ENCODE data around the gene CD7.

Gene CD7

DNA sequence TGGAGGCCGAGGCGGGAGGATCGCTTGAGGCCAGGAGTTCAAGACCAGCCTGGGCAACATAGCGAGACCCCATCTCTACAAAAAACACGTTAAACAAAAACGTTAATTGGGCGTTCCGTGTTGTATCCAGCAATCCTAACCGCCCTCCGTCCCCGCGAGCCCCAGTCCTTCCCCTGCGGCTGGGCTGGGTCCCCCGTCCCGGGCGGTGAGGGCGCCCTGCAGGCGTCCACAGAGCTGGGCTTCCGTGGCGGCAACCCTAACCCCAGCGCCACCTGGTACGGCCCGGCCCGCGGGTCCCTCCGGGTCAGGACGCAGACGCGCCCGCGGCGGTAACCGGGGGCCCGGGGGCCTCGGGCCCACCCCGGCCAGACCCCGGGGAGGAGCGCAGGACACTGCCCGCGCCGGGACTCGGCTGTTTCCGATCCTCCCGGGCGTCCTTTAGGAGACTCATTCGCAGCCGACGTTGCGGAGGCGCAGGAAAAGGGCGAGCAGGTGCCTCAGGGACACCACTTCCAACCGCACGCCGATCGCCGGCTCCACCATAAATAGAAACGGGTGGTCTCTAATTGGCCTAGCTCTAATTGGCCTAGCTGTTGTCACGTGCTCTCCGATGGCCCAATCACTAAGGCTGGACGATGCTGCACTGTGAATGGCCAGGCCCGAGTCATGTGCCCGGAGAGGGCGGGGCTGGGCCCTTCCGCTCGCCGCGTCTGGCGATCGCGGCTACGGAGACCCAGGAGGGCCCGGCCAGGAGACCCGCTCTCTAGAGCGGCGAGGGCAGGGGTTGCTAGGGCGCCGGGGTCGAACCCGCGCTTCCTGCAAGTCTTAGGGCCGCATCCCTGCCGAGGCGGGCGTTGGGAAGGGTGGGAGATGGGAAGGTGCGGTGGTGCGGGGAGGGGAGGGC, 24.9 kb downstream of the CD7 start:
- Mint-ChIP-seq H3K9me3 (peaks cover 2% of the 10 kb centered on the region), H3K36me3 (ENCODE audit: low read depth) (no peaks in the 10 kb centered on the region), H3K27me3 (ENCODE audit: low read depth) (peaks cover 9% of the 10 kb centered on the region), H3K27ac (peak overlapping the region; percentile 77 to 95 (median 92)), H3K4me1 (peaks cover 39% of the 10 kb centered on the region), H3K4me3 (peak overlapping the region; percentile 88 to 94 (median 92))
- TF ChIP-seq, protein P1, sequence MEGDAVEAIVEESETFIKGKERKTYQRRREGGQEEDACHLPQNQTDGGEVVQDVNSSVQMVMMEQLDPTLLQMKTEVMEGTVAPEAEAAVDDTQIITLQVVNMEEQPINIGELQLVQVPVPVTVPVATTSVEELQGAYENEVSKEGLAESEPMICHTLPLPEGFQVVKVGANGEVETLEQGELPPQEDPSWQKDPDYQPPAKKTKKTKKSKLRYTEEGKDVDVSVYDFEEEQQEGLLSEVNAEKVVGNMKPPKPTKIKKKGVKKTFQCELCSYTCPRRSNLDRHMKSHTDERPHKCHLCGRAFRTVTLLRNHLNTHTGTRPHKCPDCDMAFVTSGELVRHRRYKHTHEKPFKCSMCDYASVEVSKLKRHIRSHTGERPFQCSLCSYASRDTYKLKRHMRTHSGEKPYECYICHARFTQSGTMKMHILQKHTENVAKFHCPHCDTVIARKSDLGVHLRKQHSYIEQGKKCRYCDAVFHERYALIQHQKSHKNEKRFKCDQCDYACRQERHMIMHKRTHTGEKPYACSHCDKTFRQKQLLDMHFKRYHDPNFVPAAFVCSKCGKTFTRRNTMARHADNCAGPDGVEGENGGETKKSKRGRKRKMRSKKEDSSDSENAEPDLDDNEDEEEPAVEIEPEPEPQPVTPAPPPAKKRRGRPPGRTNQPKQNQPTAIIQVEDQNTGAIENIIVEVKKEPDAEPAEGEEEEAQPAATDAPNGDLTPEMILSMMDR (IDR thresholded peaks at IDR 0.05; ENCODE audit: unreplicated experiment in 3 of 3), result no peak

DNA sequence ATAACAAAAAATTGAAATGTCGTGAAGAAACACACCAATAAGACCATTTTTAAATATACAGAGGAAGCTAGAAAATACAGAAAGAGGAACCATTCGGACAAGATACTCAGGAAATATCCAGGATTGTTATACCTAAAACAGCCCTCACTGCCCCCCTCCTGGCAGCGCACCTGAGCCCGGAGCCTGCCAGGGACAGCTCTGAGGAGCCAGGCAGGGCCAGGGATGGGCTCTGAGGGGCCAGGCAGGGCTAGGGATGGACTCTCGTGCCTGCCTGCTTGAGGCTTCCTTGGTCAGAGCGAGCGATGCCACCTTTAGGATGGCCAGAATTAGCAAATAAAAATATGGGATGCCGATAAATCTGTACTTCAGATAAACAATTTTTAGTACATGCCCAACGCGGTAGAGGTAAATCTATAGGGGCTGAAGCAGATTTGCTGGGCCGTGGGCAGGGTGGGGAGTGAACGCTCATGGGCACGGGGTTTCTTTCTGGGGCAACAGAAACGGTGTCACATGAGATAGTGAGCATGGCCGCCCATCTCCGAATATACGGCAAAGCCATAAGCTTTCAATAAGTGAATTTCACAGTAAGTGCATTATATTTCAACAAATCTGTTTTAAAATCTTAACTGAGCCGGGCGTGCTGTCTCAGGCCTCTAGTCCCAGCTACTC, 25.7 kb downstream of the CD7 start:
- Mint-ChIP-seq H3K36me3 (ENCODE audit: low read depth) (no peaks in the 10 kb centered on the region), H3K27ac (peak overlapping the region in 2 of 3 experiments; percentile 55 to 60), H3K4me1 (peaks cover 31% of the 10 kb centered on the region), H3K27me3 (ENCODE audit: low read depth) (peaks cover 10% of the 10 kb centered on the region), H3K9me3 (peaks cover 2% of the 10 kb centered on the region), H3K4me3 (peak overlapping the region; percentile 81 to 89 (median 84))
- TF ChIP-seq, protein P1 (IDR thresholded peaks at IDR 0.05; ENCODE audit: unreplicated experiment in 3 of 3), result no peak

DNA sequence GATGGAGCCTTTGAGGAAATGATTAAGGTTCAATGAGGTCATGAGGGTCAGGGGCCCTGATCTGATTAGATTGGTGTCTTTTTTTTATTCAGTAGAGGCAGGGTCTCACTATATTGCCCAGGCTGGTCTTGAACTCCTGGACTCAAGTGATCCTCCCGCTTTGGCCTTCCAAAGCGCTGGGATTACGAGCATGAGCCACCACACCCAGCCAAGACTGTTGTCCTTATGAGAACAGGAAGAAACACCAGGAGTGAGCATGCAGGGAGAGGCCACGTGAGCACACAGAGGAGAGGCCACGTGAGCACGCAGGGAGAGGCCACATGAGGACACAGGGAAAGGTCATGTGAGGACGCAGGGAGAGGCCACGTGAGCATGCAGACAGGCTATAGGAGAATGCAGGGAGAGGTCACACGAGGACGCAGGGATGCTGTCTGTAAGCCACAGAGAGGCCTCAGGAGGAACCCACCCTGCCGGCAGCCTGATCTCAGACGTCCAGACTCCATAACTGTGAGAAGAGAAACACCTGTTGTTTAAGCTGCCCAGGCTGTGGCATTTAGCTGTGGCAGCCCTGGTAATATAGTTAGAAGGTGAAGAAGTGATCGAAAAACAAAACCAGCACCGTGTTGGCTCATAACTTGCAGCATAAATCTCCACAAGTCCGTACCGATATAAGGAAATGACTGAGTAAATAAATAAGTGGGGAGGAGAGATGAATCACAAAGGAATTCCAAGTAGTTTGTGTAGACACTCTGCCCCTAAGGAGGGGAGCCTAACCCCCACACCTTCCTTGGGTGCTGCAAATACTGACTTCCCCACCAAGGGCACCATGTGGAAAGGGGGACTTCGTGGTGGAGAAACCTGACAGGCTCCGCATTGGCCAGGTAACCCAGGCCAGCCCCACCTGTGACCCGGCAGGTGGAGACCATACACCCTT, 29.3 kb downstream of the CD7 start:
- peaks cover 7% of the 10 kb centered on the region for H3K27me3 Mint-ChIP-seq (ENCODE audit: low read depth)

DNA sequence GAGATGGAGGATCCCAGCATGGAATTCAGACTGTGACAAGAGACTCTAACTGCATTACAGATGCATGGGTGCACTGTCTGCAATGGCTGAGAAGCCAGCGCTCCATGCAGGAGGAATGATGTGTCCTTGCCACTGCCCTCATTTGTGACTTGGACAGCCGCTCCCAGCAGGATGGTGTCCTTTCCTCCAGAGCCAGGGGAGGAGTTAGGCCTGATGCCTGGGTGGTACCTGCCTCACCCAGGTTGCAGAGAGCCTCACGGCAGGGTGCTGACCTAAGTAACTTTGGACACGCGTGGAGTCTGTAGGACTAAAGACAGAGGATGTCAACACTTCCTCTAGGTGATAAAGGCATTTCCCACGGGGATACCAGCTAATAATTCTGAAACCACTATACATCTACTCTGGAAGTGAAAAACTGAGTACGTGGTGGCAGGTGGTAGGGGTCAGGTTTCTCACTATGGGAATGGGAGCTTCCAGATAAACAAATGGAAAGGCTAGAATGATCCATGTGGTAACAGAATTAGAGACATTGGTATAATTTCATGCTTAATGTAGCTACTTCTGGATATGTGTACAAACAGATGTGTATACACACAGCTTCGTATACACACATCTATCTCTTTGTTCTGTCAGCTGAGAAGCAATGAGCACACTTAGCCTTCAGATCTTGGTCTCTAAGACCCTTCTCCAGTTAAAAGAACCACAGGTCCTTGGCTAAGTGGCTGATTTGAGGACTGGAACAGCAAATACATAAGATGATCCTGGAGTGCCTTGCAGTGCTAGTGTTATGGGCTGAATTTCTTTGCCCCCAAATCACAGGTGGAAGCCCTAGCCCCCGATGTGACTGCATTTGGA, 30.2 kb downstream of the CD7 start:
- Mint-ChIP-seq H3K4me3 (no peak overlapping the region), H3K27ac (peak overlapping the region in 1 of 3 experiments; percentile 72), H3K27me3 (ENCODE audit: low read depth) (peaks cover 7% of the 10 kb centered on the region), H3K9me3 (no peaks in the 10 kb centered on the region), H3K4me1 (peaks cover 13% of the 10 kb centered on the region), H3K36me3 (ENCODE audit: low read depth) (no peaks in the 10 kb centered on the region)
- TF ChIP-seq, protein P1 (IDR thresholded peaks at IDR 0.05; ENCODE audit: unreplicated experiment in 3 of 3), result no peak

More for the DNA sequence above, 29.3 kb downstream of the CD7 start:
- H3K36me3 Mint-ChIP-seq (ENCODE audit: low read depth), result no peaks in the 10 kb centered on the region
- H3K9me3 Mint-ChIP-seq, result peaks cover 2% of the 10 kb centered on the region
- H3K4me1 Mint-ChIP-seq, result peaks cover 18% of the 10 kb centered on the region
- TF ChIP-seq, protein P1 (IDR thresholded peaks at IDR 0.05; ENCODE audit: unreplicated experiment in 3 of 3), result no peak
- peak overlapping the region in 1 of 3 experiments; percentile 72 for H3K27ac Mint-ChIP-seq
- H3K4me3 Mint-ChIP-seq, result peak overlapping the region; percentile 7 to 35 (median 26)

DNA sequence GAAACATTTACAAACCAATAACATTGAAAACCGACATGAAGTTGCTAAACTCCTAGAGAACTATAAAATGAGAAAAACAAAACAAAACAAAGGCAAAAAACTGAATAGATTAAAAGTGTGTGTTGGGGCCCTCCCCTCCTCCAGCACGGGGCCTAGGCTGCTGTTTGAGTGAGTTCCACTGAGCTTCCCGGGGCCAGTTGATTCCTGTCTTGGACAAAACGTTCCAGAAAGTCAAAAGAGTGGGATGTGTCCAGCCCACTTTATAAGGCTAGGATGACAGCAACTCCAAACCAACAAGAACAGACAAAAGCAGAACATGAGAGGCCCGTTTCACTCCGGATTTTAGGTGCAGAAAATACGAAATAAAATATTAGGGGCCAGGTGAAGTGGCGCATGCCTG, 32.3 kb downstream of the CD7 start:
- Mint-ChIP-seq H3K4me1 (peaks cover 19% of the 10 kb centered on the region), H3K4me3 (peak overlapping the region; percentile 5 to 39 (median 26)), H3K36me3 (ENCODE audit: low read depth) (no peaks in the 10 kb centered on the region), H3K9me3 (no peaks in the 10 kb centered on the region), H3K27me3 (ENCODE audit: low read depth) (peaks cover 7% of the 10 kb centered on the region), H3K27ac (peak overlapping the region; percentile 81 to 92 (median 85))
- TF ChIP-seq, protein P1 (IDR thresholded peaks at IDR 0.05; ENCODE audit: unreplicated experiment in 3 of 3), result no peak
